DND-41 (cell line): ENCODE measurements around the gene LMLN.

Experiments used
- CTCF ChIP-seq: IDR thresholded peaks from 2 replicates; pipeline ENCODE4 v1.5.1; 2012; ENCODE audit warnings: borderline replicate concordance, low read length, moderate library complexity, mild to moderate bottlenecking; ENCODE audit not compliant: poor library complexity, severe bottlenecking; ENCODE audit errors: extremely low read depth
- EZH2 ChIP-seq: IDR thresholded peaks from 3 replicates; pipeline ENCODE4 v1.6.1; 2012; ENCODE audit warnings: borderline replicate concordance, low read depth, mild to moderate bottlenecking, moderate library complexity, low read length, inconsistent platforms; ENCODE audit not compliant: severe bottlenecking

- TF ChIP-seq CTCF (no peak), EZH2 (no peak)
These were observed 3.4 kb upstream of the LMLN start for GRCh38 chr3:197956626-197956988.
